Inferior parietal cortex (tissue), 1 donor: ENCODE data around the gene AGPAT3.
"Not testable (repeated sequence)": the region's sequence is repeated elsewhere in the genome, so short reads cannot be mapped to it uniquely, and the experiment has no call there.

Experiments used
- DNase-seq: peaks from one replicate; pipeline ENCODE4 v3.0.0-alpha.2; 2016; ENCODE audit errors: extremely low spot score

The AGPAT3 gene

GRCh38 chr21:43864962-43865539, at the start of gene AGPAT3:
AGPAT3 (plus strand) TSS chr21:43865223; CDS start chr21:43959682, 94,459 bp downstream.
- DNase-seq = no peak

DNA sequence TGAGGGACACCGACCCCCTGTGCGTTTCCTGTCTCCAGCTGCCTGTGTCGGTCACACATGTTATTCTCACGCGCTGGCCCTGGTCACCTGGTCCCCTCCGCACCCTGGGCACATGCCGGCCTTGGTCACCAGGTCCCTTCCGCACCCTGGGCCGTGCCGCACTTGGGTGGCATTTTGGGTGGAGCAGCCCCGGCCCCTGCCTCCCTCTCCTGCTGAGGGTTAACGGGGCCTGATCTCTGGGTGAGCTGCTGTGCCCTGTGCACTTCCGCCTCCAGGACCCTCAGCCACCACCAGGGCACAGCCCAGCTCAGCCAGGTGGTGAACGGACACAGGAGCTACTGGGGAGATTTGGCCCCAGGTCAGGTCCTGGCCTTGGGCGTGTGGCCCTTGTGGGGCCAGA, 49.0 kb upstream of the AGPAT3 start:
- DNase-seq = no peak

- no peak for DNase-seq
Observed at GRCh38 chr21:43816611-43817071, 48.4 kb upstream of the AGPAT3 start.

DNA sequence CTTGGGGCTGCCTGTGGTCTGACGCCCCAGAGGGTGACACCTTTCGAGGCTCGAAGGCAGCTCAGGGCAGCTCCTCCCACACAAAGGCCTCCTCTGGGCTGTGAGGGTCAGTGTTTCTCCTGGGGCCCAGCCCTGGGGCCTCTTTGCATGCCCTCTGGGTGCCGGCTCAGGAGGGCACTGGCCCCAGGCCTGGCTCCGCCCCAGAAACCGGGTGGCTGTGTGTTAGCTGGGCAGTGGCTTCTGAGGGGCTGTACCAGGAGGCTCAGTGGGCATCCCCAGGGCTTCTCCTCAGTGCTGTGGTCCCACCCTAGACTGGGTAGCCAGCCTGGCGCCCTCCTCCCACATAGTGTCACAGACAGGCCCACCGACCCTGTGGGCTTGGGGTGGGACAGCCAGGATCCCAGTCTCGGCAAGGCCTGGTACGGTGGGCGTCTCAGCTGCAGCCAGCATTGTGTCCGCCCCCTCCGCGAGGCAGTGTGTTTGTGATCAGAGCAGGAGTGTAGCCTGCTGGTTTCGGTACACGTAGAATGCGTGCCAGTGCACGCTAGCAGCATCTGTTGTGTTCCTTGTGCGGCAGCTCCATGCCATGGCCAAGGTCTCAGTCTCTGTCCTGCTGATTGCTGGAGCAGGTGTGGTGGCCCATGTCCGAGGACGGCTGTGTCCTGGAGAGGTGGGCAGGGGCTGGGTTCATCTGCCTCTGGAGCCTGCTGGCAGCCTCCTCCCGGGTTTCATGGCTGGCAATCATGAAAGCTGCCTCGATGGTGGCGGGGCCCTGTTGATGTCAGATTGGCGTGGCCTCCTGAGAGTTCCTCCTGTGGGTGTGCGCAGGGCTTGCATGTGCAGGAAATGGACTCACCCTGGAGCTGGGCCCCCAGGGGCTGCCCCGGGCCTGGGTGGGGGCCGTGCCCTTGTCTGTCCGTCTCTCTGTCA, 47.6 kb upstream of the AGPAT3 start:
- no peak for DNase-seq

DNA sequence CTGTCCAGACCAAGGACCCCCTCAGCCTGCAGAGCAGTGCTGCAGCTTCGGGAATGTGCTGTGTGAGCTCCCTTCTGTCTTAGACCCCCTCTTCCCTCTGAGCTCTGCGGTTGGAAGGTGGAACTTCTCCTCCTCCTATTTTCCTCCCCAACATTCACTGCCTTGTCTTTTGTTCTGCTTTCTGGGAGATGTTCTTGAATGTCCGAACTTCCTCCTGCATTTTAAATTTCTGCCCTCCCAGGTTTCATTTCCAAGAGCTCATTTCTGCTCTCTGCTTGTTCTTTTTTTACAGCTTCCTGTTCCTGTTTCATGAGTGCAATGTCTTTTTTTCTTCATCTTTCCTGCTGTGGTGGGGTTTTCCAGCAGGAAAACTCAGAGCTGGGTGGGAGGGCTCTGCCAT, 46.3 kb upstream of the AGPAT3 start:
- no peak for DNase-seq

- DNase-seq = no peak
Observed at GRCh38 chr21:43819511-43820405, 45.3 kb upstream of the AGPAT3 start.

GRCh38 chr21:43820466-43820865, 44.6 kb upstream of the AGPAT3 start:
- no peak for DNase-seq

DNA sequence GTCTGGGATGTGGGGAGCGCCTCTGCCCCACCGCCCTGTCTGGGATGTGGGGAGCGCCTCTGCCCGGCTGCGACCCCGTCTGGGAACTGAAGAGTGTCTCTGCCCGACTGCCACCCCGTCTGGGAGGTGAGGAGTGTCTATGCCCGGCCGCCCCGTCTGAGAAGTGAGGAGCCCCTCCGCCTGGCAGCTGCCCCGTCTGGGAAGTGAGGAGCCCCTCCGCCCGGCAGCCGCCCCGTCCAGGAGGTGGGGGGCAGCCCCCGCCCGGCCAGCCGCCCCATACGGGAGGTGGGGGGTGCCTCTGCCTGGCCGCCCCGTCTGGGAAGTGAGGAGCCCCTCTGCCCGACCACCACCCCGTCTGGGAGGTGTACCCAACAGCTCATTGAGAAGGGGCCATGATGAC, 42.9 kb upstream of the AGPAT3 start:
- not testable (repeated sequence) for DNase-seq

- not testable (repeated sequence) for DNase-seq
Observed at GRCh38 chr21:43822741-43823140, 42.3 kb upstream of the AGPAT3 start.

DNA sequence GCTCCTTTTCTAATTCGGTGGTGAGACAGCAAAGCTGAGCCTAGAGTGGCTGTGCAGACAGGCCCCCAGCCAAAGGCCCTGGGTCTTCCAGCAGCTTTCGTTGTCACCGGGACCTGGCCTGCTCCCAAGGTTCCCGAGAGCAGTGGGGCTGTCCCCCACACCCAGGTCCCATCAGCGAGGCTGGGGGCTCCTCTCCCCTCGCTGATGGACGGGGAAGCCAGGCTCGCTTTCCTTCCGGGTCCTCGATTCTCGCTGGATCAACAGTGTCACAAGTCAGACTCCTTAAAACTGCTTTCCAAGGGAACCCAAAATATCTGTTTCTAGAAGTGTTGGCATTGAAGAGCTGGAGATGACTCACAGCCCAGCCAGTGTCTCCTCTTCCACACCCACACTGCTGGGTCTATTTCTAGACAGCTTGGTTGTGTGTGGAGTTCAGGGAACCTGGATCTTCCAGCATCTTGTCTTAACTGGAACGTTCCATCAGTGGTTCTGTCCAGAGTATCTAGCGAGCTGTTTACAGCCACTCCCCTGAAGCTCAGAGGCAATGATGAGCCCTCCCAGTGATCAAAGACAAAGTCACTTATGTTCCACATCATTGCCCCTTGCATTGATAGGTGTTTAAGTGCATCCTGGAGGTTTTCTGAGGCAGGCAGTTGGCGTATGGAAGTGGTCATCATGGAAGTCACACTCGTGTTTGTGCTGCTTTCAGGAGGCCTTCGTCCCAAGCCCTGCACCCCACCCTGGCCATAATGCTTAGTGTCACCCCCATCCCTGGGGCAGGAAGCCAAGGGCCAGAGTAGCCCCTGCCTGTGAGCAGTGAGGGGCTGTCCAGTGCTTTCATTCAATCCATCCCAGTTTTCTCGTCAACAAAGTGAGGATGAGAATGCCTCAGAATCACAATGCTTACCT, 40.4 kb upstream of the AGPAT3 start:
- DNase-seq = peak; percentile 69

- DNase-seq = no peak
Observed at GRCh38 chr21:43825242-43825935, 39.6 kb upstream of the AGPAT3 start.

DNA sequence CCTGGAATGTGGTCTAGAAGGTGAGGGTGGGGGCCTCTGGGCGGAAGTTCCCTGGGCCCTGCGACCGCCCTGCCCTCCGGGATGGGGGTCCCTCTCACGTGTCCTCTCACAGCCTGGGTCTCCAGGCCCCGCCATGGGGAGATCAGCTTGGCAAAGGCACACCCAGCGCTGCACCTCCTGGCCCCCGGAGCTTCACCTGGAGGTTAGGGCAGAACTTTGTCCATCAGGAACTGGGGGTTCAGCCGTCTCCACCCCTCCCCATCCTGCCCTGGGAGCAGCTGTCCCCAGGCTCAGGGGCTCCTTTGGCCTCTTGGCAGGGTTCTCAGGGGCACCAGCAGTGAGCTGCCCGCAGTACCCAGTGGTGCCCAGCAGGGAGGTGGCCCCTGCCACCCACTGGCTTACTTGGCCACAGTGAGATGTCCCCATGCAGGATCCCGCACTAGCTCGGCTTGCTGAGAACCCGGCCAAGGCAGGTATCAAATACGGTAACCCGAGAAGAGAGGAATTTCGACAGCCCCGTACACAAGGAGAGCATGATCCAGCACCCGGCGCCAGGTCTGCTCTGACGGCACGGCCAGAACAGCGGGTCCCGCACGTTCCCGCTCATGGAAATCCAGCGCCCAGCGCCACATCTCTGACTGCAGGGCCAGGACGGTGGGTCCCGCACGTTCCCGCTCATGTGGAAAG, 38.9 kb upstream of the AGPAT3 start:
- no peak for DNase-seq

DNA sequence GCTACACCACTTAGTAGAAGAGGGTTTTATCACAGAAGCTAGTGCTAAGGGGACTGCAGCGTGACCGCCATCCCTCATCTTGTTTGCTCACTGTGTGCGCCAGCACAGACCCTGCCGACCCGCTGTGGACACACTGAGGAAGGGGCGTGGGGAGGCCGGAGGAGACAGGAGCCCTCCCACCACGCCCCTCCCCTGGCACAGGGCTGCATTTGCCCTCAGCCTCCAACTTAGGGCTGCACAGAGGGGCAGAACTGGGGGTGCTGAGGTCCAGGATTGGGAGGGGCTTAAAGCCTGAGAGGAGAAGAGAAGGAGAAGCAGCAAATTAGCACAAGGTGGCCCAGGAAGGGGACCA, 38.4 kb upstream of the AGPAT3 start:
- no peak for DNase-seq

GRCh38 chr21:43827015-43827611, 37.9 kb upstream of the AGPAT3 start:
- DNase-seq = no peak

DNA sequence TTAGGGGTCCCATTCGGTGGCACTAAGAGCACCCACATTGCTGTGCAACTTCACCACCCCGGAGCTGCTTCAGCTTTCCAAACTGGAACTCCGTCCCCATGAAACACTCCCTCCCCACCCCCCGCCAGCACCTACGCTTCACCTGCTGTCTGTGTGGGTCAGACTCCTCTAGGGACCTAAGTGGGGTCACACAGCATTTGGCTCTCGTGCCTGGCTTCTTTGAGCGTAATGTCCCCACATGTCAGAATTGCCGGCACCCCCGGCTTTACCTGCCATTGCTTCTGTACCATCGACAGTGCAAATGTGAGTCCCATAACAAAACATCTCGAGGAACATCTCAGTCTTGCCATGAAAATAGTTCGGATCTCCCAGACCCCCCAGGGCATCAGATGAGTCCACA, 35.9 kb upstream of the AGPAT3 start:
- no peak for DNase-seq

DNA sequence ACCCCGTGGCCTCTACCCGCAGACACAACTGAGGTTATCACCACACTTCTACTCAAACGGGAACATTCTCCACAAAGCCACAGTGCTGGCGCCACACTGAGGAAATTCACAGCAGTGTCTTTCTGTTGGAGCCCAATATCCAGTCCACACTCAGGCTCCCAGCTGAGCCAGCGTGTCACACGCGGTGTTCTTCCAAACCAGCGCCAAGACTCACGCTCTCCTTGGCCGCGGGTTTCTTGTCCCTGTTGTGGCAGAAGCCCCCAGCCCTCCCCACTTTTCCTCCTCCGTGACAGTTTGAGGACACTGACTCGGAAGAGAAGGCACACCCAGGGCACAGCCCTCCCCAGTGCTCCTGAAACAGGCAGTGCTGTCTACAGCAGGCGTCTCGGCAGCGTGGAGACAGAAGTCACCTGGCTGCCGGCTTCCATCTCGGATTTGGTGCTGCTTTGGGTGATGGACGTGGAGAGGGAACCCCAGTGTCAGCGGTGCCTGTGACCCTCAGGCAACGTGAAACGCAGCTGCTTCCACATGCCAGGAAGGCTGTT, 35.4 kb upstream of the AGPAT3 start:
- DNase-seq = no peak

DNA sequence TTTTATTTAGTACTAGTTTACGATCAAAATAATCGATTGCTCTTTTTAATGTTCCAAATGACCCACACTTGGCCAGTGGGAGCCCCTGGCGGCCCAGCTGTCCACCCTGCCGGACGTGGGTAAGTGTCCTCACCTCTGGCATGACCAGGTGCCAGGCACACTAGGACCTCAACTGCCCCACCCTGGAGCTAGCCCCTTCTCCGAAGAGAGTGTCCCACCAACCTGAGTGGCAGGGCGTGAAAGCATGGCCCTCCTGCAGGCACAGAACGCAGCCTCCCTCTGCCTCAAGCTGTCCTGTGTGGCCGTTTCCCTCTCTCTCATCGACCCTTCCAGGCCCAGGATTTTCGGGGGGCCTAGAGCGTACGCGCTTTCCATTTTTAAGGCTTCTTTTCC, 32.9 kb upstream of the AGPAT3 start:
- DNase-seq = no peak

GRCh38 chr21:43832648-43833047, 32.4 kb upstream of the AGPAT3 start:
- no peak for DNase-seq
